RCC 7860 (cell line): ENCODE results near the gene FBXO21.
A peak's percentile ranks its signal among the peaks of the same experiment; 100 is the strongest.
"Not testable (repeated sequence)": the region's sequence is repeated elsewhere in the genome, so short reads cannot be mapped to it uniquely, and the experiment has no call there.

Experiments
- DNase-seq: peaks from one replicate; pipeline ENCODE4 v3.0.0-alpha.2; 2015; ENCODE audit warnings: low spot score
- FAIRE-seq: peaks from 2 replicates; lab custom pipeline; 2012; peaks lifted over from hg19 to GRCh38; lab: Jason Lieb, UNC

FBXO21 gene, protein sequence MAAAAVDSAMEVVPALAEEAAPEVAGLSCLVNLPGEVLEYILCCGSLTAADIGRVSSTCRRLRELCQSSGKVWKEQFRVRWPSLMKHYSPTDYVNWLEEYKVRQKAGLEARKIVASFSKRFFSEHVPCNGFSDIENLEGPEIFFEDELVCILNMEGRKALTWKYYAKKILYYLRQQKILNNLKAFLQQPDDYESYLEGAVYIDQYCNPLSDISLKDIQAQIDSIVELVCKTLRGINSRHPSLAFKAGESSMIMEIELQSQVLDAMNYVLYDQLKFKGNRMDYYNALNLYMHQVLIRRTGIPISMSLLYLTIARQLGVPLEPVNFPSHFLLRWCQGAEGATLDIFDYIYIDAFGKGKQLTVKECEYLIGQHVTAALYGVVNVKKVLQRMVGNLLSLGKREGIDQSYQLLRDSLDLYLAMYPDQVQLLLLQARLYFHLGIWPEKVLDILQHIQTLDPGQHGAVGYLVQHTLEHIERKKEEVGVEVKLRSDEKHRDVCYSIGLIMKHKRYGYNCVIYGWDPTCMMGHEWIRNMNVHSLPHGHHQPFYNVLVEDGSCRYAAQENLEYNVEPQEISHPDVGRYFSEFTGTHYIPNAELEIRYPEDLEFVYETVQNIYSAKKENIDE

DNA sequence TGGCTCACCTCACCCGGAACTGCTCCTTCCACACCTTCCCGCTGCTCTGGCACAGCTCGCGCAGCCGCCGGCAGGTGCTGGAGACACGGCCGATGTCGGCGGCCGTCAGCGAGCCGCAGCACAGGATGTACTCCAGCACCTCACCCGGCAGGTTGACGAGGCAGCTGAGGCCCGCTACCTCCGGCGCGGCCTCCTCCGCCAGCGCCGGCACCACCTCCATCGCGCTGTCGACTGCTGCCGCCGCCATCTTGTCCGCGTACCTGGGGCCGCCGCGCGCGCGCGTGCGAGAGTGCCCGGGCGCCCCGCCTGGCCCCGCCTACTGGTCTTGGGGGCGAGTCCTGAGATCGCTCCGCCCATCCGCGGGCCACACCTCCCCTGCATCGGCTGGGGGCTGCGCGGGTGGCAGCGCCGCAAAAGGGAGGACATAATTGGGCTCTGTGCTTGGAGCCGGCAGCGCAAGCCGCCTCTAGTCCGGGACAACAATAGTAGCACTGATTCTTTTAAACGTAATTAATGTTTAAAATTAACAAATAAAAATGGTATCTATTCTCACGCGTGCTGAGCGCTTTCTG lies at the start of gene FBXO21:
Gene FBXO21, minus strand, starts transcription at position 261 of the 572 bp plus-strand sequence. Its CDS starts 14 bp downstream, at position 247.
- no peak for FAIRE-seq

DNA sequence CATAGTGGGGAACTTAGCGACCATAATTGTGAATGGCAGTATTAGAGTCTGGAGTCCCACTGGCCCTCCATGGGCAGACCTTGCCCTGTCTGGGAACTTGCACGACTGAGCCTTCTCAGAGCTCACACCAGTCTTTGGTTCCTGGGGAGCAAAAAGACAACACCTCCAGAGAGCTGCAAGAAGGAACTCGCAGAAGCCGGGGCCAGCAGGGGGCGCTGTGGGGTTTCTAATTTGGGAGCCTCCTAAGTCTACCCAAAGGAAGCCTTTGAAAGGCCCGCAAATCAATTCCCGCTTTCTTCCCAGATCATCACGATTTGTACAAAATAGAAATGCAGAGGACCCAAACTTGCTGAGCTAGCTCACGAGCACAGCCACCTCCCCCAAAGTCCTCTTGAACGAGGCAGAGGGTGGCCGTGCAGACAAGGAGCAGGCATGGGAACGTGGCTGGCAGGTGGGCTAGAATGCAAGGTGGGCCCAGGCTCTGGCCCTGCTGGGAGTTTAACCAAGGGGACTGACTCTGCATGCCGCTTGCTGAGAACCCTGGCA lies 46.3 kb upstream of the FBXO21 start:
- FAIRE-seq (no peak), DNase-seq (peak; percentile 11)

More for the DNA sequence above, at the start of gene FBXO21:
- DNase-seq: peak; percentile 54

DNA sequence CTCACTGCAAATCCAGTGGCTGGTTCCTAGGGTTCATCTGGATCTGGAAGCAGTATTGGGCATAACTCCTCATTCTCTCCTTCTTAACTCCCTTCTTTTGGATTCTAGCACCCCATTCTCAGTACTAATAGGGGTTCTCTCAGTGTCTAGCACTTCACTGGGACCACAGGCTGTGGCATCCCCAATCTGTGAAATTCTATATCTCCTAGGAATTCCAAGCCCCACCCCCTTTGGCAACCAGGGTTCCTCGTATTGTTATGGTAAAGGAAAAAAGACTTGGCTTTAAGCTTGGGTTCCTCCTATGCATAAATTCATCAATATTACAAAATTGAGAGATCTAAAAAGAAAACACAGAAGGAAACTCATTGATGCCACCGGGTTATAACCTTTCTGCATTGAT lies 45.0 kb upstream of the FBXO21 start:
- DNase-seq (no peak), FAIRE-seq (no peak)

DNA sequence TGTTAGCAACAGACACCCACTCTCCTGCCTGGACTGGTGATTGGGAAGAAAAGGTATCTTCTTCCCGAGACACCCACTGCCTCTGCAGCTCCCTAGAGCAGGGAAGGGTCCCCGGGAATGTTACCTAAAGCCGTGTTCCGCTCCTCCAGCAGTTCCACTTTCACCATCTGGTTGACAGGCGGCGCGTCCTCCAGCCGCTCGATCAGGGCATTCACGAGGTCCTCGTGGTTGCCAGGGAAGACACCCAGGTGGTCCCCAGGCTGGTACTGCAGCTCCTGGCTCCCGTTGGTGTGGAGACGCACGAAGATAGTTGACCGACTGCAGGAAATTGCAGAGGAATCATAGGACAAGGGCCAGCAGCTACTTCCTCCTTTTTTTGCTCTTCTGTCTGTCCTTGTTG lies 44.2 kb upstream of the FBXO21 start:
- no peak for FAIRE-seq
- DNase-seq: no peak

DNA sequence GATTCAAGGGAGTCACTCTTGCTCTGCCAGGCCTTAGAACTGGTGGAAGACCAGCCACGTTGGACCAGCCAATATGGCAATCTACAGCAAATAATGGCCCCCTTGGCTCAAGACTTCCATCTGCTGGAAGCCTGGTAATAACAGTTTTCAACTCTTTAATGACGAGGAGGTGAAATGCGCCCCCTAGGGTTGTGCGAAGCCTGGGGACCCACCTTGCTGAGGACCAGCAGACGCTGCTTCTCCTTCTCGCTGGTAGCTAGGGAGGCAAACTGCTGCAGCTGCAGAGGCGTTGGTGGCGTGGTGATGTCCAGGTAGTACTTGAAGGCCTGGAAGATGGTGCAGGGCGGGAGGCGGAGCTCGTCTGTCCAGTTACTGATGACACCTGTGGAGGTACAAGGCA lies 41.5 kb upstream of the FBXO21 start:
- FAIRE-seq (no peak), DNase-seq (no peak)

DNA sequence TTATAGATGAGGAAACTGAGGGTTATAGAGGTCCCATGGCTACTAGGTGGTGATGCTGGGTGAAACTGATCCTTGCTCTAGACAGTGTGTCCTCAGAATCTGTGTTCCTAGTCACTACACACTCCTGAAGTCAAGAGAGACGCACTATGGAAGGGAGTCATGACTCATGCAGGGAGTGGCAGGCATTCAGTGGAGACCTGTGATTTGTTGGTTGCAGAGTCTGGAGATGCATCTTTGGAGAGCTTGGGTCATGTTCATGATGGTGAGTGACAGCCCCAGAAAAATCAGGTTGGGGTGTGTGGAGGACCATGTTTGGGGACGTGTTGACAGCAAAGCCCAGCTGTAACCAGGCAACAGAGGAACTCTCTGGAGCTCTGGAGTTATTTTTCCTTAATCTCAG lies 38.0 kb upstream of the FBXO21 start:
- no peak for FAIRE-seq

DNA sequence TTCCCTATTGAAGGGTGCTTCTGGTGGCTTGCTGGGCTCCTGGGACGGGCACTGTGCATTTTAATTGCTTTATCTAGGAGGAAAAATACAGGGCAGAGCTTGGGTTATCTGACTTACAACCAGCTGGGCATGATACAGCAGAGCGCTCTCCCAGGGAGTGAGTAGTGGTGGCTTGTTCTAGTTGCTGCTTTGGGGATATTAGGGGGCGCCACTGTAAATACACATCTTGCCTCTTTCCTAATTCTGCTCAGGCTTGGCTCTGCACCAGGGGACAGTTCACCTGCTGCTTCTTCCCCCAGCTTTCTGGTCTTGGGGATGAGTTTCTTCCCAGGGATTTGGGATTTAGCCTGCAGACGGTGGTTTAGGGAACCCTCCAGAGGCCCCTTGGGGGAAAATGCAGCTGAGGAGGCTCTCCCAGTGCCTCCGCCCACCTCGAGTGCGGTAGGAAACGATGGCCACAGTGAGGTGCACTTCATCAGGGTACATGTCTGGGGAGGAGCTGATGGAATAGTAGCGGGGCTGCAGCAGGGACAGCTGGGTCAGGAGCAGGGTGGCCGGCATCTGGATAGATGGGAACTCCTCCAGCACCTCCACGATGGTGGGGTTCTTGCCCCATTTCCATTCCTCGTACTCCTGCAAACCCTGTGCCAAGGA lies 36.9 kb upstream of the FBXO21 start:
- DNase-seq: no peak
- no peak for FAIRE-seq

More for the DNA sequence above, 38.0 kb upstream of the FBXO21 start:
- no peak for DNase-seq

DNA sequence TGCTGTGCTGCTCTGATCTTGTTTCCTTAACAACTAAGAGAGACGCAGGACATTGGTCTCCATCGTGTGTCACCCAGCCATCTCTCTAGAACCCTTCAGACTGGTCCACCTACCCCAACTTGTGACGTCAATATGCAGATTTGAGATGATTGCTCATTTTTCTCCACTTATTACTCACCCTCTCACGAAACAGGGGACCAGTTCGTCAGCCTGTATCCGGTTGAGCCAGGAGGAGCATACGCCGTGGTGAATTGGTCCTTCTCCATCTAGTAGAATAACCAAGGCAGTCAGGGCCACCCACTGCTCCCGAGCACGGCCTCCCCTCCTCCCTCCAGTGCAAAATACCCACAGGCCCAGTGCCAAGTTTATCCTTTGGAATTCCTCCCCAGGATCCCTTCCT lies 36.2 kb upstream of the FBXO21 start:
- DNase-seq (no peak), FAIRE-seq (no peak)

DNA sequence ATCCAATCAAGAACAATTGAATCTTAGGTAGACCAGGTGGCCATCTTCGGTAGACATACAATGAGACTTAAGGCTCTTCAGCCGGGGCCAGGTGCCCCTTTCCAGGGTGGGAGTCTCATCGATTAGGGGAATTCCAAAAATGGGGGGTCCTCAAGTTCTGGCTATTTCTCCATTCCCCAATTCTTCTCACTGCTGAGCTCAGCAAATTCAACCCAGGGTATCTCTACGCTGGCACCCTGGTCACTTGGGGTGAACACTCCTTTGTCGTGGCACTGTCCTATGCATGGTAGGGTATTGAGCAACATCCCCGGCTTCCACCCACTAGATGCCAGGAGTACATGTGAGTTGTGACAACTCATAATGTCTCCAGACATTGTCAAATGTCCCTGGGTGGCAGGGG lies 34.9 kb upstream of the FBXO21 start:
- no peak for FAIRE-seq
- no peak for DNase-seq

DNA sequence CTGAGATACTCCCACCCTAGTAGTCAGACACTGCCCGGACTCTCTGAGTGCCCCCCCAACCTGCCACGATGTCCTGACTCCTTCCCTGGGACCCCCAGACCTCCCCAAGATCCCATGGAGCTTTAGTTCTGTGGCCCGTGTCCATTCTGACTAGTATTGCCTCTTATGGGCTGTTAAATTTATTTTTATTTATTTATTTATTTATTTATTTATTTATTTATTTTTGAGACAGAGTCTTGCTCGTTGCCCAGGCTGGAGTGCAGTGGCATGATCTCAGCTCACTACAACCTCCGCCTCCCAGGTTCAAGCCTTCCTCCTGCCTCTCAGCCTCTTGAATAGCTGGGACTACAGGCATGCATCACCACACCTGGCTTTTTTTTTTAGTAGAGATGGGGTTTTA lies 30.7 kb upstream of the FBXO21 start:
- not testable (repeated sequence) for FAIRE-seq

DNA sequence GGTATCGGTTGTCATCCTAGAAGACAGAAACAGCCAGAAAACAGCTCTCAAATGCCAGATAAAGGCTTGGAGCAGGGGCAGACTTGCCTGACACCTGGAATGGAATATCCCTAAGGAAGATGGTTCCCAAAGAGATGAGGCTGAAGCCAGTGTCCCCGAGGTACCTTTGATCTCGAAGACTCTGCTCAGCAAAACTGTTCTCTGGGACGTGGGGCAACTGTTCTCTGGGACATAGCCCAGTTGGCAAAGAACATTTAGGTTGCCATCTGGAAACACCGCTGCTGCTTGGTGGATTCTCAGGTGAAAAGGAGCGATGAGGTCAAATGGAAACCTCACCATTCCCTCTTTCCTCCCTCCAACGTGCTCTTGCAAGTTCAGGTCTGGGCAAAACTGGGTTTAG lies 27.9 kb upstream of the FBXO21 start:
- FAIRE-seq (no peak), DNase-seq (no peak)

More for the DNA sequence above, 30.7 kb upstream of the FBXO21 start:
- not testable (repeated sequence) for DNase-seq

DNA sequence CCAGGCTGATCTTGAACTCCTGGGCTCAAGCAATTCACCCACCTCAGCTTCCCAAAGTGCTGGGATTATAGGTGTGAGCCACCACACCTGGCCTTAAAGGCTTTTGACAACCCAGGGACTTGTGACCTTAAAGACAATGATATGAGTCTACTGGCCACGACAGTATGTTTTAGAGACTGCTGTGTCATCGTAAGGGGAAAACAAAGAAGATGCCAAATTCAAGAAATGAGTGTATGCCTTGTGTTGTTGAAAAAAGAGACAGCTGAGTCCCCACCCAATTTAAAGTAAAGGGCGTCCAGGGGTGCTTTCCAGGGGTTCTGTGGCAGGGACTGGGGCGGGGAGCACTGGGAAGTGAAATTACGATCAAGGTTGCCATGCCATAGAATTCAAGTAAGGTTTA lies 26.4 kb upstream of the FBXO21 start:
- no peak for DNase-seq
- no peak for FAIRE-seq

DNA sequence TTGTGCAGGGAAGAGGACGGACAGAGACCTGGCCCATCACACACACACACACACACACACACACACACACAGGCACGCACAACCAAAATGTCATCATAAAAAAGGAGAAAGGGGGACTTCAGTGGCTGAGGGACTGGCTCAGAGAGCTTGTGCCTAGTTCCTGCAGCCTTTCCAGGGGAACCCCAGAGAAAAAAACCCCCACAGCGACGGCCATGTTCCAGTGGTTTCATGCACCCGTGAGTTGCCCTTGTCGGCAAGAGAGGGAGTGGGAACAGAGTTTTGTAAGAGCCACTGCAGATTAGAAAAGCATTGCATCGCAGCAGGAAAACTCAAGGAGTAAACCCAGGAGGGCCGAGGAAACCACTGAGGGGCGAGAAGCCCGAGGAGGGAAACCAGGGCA lies 24.5 kb upstream of the FBXO21 start:
- FAIRE-seq (no peak), DNase-seq (no peak)

DNA sequence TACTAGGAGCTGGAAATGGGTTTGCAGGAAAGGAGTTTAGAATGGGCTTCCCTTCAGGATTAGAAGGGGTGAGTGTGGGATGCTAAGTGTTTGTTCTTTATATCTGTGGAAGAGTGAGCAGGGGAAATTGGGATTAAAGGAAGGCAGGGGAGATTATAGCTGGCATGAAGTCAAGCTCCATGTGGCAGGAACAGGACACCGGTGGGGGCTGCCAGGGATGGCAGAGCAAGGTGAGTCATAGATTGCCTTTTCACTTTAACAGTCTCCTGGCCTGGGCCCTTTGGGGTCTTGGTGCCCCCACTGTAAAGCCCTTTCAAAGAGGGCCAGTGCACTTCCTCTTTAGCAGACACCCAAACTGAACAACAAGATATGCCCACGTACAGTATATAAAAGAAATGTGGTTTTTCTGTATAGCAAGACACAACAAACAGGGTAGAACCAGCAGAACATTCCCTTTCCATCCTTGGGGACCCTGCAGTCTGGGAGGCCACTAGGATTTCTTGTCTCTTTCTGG lies 23.1 kb upstream of the FBXO21 start:
- FAIRE-seq: no peak
- DNase-seq: no peak

DNA sequence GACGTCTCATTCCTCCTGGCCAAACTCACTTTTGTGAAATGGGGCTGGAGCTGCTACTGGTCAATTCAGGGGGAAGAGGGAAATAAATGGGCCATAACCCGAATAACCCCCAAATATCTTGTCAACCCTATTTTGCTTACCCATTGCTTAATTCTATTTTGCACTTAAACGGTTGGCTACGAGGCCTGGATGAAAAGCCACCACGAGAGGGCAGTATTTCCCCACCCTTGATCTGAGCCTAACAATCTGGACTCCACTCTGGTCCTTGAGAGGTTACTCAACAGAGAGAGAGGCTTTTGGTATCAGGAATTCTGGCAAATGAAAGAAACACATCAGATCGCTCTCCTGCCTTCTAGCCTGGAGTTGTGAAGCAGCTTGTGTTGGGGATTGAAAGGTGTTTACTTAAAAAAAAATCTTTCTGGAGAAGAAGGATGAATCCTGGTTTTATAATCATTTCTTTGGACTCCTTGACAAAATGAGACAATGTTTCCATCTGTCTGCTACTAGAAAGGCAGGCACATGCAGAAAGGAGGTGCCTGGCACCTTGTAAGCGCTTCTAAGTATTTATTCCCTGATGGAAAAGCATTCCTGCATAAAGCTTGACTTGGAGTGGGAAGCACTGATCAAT lies 22.4 kb upstream of the FBXO21 start:
- FAIRE-seq (peak; percentile 15), DNase-seq (peak; percentile 39)

DNA sequence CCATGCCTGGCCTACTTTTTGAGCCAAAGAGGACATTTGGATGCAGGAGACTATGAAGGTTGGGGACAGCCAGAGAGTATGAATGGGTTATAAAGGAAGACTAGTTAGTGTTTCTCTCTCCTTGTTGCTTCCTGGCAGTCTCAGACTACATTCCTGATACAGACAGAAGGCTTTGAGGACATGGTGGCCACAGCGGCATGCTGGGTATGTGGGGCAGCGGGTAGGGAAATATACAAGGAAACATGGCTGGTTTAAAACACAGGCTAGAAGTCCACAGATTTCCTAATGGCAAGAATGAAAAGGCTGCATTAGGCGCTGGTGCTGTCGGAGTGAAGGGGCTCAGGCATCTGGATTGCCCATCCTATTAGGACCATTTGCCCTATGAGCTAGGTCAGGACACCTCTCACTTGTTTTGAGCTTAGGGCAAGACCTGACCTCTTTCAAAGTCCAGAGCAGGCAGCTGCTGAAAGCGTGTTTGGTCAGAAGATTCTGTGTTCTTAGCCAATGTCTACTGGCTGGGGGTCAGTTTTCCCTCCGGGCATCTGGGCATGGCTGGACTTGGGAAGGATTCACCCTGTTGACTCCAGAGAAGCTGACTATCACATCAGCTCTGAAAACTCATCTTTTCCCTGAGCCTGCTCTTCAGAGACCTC lies 20.1 kb upstream of the FBXO21 start:
- FAIRE-seq (no peak), DNase-seq (no peak)

DNA sequence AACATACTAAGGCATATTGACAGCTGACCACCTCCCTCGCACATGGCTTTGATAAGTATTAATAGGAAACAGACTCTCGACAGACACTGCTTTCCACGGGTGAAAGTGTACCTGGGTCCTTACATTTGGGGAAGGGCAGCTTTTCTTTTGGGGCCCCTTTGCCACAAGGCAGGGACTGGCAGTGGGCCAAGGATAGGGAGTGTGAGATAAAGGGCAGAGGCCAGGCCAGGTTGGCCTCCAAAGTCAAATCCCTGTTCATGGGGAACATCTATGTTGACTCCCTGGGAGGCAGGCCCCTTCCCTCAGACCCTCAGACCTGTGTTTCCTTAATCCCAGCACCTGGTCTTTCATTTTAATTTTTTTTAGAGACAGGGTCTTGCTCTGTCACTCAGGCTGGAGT lies 19.4 kb upstream of the FBXO21 start:
- no peak for FAIRE-seq

DNA sequence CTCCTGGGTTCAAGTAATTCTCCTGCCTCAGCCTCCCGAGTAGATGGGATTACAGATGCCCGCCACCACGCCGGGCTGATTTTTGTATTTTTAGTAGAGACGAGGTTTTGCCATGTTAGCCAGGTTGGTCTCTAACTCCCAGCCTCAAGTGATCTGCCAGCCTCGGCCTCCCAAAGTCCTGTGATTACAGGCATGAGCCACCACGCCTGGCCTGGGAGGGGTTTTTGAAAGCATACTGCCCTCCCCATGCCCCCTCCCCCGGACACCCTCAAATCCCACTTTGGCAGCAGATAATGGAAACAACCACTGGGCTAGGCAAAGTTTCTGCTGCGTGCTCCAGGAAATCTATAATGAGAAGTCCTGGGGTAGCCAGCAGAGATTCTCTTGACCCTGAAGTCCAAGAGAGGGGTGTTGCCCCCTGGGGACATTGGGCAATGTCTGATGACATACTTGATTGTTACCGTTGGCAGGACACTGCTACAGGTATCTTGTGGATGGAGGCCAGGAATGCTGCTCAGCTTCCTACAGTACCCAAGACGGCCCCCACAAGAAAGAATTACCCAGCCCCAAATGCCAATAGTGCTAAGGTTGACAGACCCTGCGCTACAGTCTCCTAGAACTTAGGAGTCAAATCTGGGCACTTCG lies 18.7 kb upstream of the FBXO21 start:
- DNase-seq (no peak), FAIRE-seq (no peak)

More for the DNA sequence above, 19.4 kb upstream of the FBXO21 start:
- DNase-seq: no peak

DNA sequence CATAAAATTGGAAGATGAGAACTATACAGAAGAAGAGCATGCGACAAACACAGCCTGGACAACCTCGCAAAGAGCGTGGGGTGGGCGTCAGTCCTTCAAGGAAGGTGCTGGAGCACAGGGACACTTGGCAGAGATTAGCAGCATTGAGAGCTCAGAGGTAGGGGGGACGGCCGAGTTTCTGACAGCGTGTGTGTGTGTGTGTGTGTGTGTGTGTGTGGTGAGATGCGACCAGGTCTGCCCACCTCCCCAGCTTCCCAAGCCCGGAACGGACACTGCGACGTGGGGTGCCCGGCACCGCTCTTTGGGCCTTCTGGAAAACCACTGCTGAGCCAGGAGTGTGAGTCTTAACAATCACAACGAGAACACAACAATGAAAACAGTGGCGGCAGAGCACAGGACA lies 17.9 kb upstream of the FBXO21 start:
- FAIRE-seq (no peak), DNase-seq (no peak)

DNA sequence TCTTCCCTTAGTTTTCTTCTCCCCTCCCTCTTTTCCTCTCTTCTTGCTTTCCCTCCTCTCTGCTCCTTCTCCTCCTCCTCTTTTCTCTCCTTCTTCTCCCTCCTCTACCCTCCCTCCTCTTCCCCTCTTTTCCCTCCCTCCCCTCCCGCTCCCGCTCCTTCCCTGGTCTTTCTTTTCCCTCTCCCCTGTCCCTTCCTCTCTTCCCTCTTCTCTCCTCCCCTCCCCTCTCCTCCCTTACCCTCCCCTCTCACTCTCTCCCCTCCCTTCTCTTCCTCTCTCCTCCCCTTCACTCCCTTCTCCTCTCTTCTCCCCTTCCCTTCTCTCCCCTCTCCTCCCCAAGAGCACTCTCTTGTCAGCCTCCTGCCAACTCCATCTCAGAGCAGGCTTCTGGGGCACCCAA lies 17.4 kb upstream of the FBXO21 start:
- DNase-seq (no peak), FAIRE-seq (no peak)
